GM12874 (cell line): Measurements from ENCODE around the gene ACOD1.
A peak's percentile ranks its signal among the peaks of the same experiment; 100 is the strongest.

ENCODE experiments used
- TF ChIP-seq, protein P1 (sequence below): IDR thresholded peaks from 2 replicates; pipeline ENCODE4 v1.5.1; 2011; ENCODE audit warnings: low read depth, mild to moderate bottlenecking, control low read depth, low read length, moderate library complexity; ENCODE audit not compliant: insufficient read depth

Gene ACOD1

GRCh38 chr13:76948149-76948548, at the start of gene ACOD1:
Gene ACOD1, plus strand, starts transcription at chr13:76948511. Its CDS starts 48 bp downstream, at chr13:76948559.
- TF ChIP-seq, protein P1, sequence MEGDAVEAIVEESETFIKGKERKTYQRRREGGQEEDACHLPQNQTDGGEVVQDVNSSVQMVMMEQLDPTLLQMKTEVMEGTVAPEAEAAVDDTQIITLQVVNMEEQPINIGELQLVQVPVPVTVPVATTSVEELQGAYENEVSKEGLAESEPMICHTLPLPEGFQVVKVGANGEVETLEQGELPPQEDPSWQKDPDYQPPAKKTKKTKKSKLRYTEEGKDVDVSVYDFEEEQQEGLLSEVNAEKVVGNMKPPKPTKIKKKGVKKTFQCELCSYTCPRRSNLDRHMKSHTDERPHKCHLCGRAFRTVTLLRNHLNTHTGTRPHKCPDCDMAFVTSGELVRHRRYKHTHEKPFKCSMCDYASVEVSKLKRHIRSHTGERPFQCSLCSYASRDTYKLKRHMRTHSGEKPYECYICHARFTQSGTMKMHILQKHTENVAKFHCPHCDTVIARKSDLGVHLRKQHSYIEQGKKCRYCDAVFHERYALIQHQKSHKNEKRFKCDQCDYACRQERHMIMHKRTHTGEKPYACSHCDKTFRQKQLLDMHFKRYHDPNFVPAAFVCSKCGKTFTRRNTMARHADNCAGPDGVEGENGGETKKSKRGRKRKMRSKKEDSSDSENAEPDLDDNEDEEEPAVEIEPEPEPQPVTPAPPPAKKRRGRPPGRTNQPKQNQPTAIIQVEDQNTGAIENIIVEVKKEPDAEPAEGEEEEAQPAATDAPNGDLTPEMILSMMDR: no peak

- TF ChIP-seq, protein P1: peak; percentile 97
Measured at GRCh38 chr13:76903544-76904162, 44.7 kb upstream of the ACOD1 start.

- TF ChIP-seq, protein P1: no peak
Measured at GRCh38 chr13:76904507-76904906, 43.8 kb upstream of the ACOD1 start.

GRCh38 chr13:76912476-76912875, 35.8 kb upstream of the ACOD1 start:
- TF ChIP-seq, protein P1: no peak

DNA sequence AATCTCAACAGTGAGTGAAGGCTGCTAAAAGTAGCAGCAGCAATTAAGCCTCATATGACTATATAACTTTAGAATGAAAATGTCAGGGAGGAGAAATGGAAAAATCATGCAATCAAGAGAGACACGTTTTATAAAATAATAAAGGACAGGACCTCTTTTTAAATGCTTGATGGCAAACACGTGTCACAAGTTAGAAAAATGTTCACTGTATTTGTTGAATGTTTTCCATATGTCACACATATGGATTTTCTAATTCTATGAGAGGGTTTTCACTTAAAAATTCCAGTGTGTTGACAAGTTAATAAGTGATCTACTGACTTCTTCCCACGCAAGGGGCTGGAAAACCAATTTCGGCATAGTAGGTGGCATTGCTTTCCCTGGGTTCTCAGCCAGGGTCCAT, 34.4 kb upstream of the ACOD1 start:
- TF ChIP-seq, protein P1: no peak

DNA sequence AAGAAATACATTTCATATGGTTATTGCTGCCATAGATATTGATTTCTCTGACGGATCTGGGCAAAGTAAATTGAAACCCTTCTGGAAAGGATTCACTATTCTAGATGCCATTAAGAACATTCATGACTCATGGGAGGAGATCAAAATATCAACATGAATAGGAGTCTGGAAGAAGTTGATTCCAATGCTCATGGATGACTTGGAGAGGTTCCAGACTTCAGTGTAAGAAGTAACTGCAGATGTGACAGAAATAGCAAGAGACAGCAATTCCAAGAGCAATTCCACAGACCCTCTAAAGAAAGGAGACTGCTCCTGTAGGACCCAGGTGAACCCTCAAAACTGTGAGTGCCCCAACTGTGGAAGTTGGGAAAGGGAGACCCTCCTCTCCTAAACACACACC, 31.2 kb upstream of the ACOD1 start:
- TF ChIP-seq, protein P1: no peak

DNA sequence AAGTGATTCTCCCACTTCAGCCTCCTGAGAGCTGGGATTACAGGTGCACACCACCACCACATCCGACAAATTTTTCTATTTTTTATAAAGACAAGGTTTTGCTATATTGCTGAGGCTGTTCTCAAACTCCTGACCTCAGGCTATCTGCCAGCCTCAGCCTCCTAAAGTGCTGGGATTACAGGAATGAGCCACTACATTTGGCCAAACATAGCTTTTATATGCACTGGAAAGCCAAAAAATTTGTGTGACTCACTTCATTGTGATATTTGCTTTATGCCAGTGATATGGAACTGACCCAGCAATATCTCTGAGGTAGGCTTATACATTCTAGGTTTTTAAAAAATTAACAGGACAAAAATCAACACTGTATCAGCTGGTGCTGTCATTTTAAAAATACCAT, 26.8 kb upstream of the ACOD1 start:
- TF ChIP-seq, protein P1: no peak

DNA sequence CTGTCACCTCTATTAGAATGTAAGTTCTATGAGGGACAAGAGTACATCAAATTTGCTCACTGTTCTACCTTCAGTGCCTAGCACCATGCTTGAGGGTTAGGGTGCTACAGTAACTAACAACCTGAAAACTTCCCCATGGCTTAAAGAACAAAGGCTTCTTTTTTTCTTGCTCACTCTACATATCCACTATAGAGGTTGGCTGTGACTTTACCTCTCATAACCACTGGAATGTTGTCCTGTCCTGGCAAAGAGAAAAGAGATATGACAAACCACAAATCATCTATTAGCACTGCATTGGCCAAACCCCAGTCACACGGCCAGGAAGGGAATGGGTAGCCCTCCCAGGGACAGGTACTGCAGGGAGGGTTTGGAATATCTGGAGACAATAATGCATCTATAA, 23.2 kb upstream of the ACOD1 start:
- TF ChIP-seq, protein P1: no peak
